Tibial artery (tissue), 4 donors: Measurements from ENCODE around the gene UBE2M.

Experiments
- DNase-seq, 2 donors: peaks; one replicate each; pipeline ENCODE4 v3.0.0-alpha.2; 2019
- H3K27ac ChIP-seq, 2 donors: fragments of 200-600 bp; sonication (generic) in 1 of 2; 1 replicate in 1 of 2; 2 replicates in 1 of 2; pipeline ENCODE4 v1.5.1; 2018 to 2019; ENCODE audit warnings: mild to moderate bottlenecking in 1 of 2
- H3K27me3 ChIP-seq, 2 donors: fragments of 200-600 bp; sonication (generic) in 1 of 2; one replicate each; pipeline versions ENCODE4 v1.5.1 to v1.6.0; 2016 to 2019
- H3K36me3 ChIP-seq, 3 donors: fragments of 200-600 bp; sonication (generic) in 2 of 3; one replicate each; pipeline ENCODE4 v1.5.1; 2016 to 2019; ENCODE audit warnings: mild to moderate bottlenecking in 2 of 3
- H3K4me1 ChIP-seq, 4 donors: fragments of 200-600 bp; sonication (generic) in 2 of 4; 1 replicate in 3 of 4; 2 replicates in 1 of 4; pipeline ENCODE4 v1.5.1; 2016 to 2019
- H3K4me3 ChIP-seq, 2 donors: fragments of 200-600 bp; sonication (generic) in 1 of 2; 1 replicate in 1 of 2; 2 replicates in 1 of 2; pipeline ENCODE4 v1.5.1; 2018 to 2019; ENCODE audit warnings: mild to moderate bottlenecking in 2 of 2
- H3K9me3 ChIP-seq, 3 donors: fragments of 200-600 bp; sonication (generic) in 1 of 3; one replicate each; pipeline ENCODE4 v1.5.1; 2016 to 2019
- intact Hi-C: fragments of 100-400 bp; cut with DNase I; formaldehyde crosslinking; loops from one replicate; pipeline ENCODE4 v1.15.0; 2023; ENCODE audit warnings: low total_unique reads
- TF ChIP-seq, protein P1 (sequence below), 2 experiments: fragments of 200-600 bp in 1 of 2; fragments of 450-650 bp in 1 of 2; IDR thresholded peaks; one replicate each; pipeline ENCODE4 v1.5.1; 2017 to 2019; ENCODE audit warnings: antibody characterized with exemption in 2 of 2, mild to moderate bottlenecking in 1 of 2, moderate library complexity in 1 of 2

The UBE2M gene

DNA sequence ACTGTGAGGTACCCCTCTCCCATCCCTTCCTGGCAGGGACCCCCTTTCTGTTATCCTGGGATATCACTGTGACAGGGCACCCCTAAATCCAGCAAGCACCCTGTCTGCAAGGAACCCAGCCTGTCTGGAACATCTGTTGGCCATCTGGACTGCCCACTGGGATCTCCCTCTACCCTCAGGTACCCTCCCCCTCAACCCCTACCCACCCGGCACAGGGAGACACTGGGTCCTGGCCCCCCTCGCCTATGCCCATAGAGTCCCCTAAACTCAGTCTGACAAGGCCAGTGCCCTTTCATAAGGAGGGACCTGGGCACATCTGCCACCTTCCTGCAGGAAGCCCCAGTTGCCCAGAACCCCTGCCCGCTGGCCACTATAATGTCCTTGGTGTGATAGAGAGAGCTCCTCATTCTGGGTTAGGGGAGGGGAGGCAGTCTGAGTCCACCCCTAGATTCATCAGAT lies 43.8 kb downstream of the UBE2M start:
- peak overlapping the region; percentile 24 to 48 for H3K27ac ChIP-seq
- no peaks in the 10 kb centered on the region for H3K9me3 ChIP-seq
- TF ChIP-seq, protein P1, sequence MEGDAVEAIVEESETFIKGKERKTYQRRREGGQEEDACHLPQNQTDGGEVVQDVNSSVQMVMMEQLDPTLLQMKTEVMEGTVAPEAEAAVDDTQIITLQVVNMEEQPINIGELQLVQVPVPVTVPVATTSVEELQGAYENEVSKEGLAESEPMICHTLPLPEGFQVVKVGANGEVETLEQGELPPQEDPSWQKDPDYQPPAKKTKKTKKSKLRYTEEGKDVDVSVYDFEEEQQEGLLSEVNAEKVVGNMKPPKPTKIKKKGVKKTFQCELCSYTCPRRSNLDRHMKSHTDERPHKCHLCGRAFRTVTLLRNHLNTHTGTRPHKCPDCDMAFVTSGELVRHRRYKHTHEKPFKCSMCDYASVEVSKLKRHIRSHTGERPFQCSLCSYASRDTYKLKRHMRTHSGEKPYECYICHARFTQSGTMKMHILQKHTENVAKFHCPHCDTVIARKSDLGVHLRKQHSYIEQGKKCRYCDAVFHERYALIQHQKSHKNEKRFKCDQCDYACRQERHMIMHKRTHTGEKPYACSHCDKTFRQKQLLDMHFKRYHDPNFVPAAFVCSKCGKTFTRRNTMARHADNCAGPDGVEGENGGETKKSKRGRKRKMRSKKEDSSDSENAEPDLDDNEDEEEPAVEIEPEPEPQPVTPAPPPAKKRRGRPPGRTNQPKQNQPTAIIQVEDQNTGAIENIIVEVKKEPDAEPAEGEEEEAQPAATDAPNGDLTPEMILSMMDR (IDR thresholded peaks at IDR 0.05): no peak
- peaks cover 16 to 55% (median 38%) of the 10 kb centered on the region in 4 donors for H3K4me1 ChIP-seq
- intact Hi-C loops: loop anchor here (5.0 kb wide), 1 partner anchor 37 kb away; the partner anchor contains the start of gene ZNF446
- no peak for DNase-seq
- peaks cover 15 to 31% (median 17%) of the 10 kb centered on the region in 3 donors for H3K36me3 ChIP-seq
- H3K27me3 ChIP-seq: no peaks in the 10 kb centered on the region
- peak overlapping the region in 1 of 2 donors; percentile 45 for H3K4me3 ChIP-seq

DNA sequence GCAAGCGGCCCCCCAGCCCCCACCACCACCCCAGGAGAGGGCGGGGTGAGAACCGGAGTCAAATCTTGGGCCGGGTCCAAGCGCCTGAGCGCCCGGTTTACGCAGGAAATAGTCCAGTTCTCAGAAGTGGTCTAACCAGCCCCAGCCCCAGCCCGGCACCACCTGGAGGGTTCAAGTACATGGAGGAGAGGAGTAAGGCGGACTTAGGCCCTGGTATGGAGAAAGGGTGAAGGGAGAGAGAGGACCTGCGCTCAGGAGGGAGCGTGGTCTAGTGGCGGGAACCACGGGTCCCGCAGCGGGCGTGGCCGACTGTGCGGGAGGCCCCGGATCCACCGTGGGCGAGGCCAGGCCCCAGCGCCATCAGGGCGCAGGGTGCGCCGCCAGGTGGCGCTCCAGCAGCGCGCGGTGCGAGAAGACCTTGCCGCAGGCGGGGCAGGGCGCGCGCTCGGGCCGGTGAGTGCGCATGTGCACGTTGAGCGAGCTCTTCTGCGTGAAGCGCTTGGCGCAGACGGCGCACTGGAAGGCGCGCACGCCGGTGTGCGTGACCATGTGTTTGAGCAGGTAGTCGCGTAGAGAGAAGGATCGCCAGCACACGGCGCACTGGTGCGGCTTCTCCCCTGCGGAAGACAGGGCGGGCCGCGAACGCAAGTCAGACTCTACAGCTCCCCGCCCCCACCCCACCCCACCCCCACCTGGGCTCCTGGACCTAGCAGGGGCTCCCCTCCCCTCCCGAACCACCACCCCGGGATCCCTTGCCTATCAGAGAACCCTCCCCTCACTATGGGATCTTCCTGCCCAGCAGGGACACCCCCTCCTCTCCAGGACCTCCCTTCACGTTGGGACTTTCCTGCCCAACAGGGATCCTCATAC lies 44.5 kb downstream of the UBE2M start:
- H3K27me3 ChIP-seq: no peaks in the 10 kb centered on the region
- H3K4me3 ChIP-seq: peak overlapping the region; percentile 41 to 45
- peak; percentile 51 to 84 for DNase-seq
- H3K4me1 ChIP-seq: peaks cover 16 to 55% (median 38%) of the 10 kb centered on the region in 4 donors
- H3K27ac ChIP-seq: peak overlapping the region; percentile 24 to 48
- TF ChIP-seq, protein P1 (IDR thresholded peaks at IDR 0.05): peak; percentile 72 to 73
- peaks cover 15 to 31% (median 17%) of the 10 kb centered on the region in 3 donors for H3K36me3 ChIP-seq
- H3K9me3 ChIP-seq: no peaks in the 10 kb centered on the region
- intact Hi-C loops: no loop called here

DNA sequence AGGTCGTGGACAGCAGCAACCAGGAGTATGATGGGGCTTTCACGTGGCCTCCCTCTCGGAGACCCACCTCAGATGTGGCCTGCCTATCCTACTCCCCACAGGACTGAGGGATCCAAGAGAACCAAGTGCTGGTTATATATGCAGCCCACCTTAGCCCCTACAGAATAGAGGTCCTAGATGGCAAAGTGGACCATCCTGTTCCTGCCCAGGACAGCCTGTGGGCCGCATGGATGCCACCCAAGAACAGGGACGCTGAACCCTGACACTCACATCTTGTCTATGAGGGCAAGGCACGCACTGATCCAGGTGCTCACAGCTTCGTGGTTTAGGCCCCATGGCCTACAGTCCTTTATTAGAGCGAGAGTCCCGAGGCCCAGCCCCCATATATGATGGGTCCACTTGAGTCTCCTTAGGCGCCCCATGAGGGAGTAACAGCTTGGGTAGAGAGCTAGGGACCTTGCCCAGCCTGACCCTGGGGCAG lies 45.2 kb downstream of the UBE2M start:
- peaks cover 15 to 31% (median 17%) of the 10 kb centered on the region in 3 donors for H3K36me3 ChIP-seq
- TF ChIP-seq, protein P1 (IDR thresholded peaks at IDR 0.05): no peak
- H3K4me3 ChIP-seq: no peak overlapping the region
- H3K9me3 ChIP-seq: no peaks in the 10 kb centered on the region
- peak overlapping the region; percentile 24 to 48 for H3K27ac ChIP-seq
- DNase-seq: no peak
- intact Hi-C loops: no loop called here
- peaks cover 9 to 48% (median 31%) of the 10 kb centered on the region in 4 donors for H3K4me1 ChIP-seq
- H3K27me3 ChIP-seq: no peaks in the 10 kb centered on the region

DNA sequence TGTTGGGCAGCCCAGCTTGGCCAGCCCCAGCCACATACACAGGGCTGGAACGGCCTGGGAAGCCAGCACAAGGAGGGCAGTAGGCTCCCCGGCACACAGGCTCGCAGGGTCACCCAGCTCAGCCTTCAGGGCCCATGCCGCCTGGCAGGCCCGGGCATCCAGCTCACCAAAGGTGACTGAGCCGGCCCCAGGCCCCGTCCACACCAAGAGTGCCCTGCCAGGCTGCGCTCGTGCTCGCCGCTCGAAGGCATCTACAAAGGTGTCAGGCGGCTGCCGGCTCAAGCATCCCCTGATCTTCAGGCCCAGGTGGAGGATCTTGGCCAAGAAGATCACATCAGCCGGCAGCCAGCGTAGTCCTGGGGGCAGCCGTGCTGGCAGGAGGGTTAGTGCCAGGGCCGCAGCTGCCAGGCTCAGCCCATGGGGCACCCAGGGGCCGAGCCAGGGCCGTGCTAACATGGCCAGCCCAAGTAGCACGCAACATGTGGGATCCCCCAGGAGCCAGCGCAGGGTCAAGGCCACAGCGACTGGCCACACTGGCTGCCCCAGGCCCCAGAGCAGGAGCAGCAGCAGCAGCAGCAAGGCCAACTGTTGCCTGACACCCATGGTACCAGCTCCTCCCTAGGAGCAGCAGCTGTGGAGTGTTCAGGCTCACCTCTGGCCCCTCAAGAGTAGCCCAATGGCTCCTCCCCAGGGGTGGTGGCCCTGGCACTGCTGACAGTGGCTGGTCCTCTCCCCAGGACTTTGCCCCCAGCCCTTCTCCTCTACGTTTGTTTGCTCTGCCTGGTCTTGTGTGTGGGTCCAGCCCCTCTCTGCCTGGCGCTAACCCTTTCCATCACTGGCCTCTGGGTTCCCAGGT lies 46.8 kb downstream of the UBE2M start, which contains the start of gene SLC27A5:
Gene SLC27A5 (minus strand): TSS at position 640 of the 856 bp plus-strand sequence. CDS start 37 bp downstream, at position 603.
- H3K36me3 ChIP-seq: peaks cover 7 to 22% (median 8%) of the 10 kb centered on the region in 3 donors
- H3K9me3 ChIP-seq: no peaks in the 10 kb centered on the region
- no peak within 1 kb of the TSS for H3K27ac ChIP-seq
- intact Hi-C loops: no loop called here
- TF ChIP-seq, protein P1 (IDR thresholded peaks at IDR 0.05): no peak
- no peaks in the 10 kb centered on the region for H3K27me3 ChIP-seq
- peaks cover 0 to 31% (median 19%) of the 10 kb centered on the region in 4 donors for H3K4me1 ChIP-seq
- H3K4me3 ChIP-seq: no peak within 1 kb of the TSS
- DNase-seq: no peak
